ENCODE measurements around the gene SLC16A3.

GRCh38 chr17:82200743-82201497 is 27.9 kb upstream of the SLC16A3 start:
- TF ChIP-seq CTCF (IDR thresholded peaks at IDR 0.05): no peak
- TF ChIP-seq POLR2A (IDR thresholded peaks at IDR 0.05): no peak
